Measurements from ENCODE around the gene AMHR2.

AMHR2 gene

GRCh38 chr12:53478865-53479264 lies 55.2 kb downstream of the AMHR2 start:
- no peak overlapping the region for H4K91ac ChIP-seq (ENCODE audit: low read length)
- no peak overlapping the region for H2BK15ac ChIP-seq (ENCODE audit: low read depth, poor library complexity, severe bottlenecking)
- WGBS: 85% methylated on average over 1 of the region's 1 CpG
- H3K14ac ChIP-seq (ENCODE audit: low read length in 2 of 2): no peak overlapping the region
- no peak overlapping the region for H3K23ac ChIP-seq (ENCODE audit: low read length in 2 of 2)
- no peak overlapping the region for H2BK120ac ChIP-seq (ENCODE audit: low read depth, low read length)
- H3K27me3 ChIP-seq (ENCODE audit: control insufficient read depth in 1 of 2, insufficient read depth in 1 of 2, low read length in 2 of 2): no peaks in the 10 kb centered on the region
- H3K27ac ChIP-seq (ENCODE audit: low read length, poor library complexity, severe bottlenecking): peak overlapping the region; percentile 28
- no peaks in the 10 kb centered on the region for H3K9me3 ChIP-seq (ENCODE audit: control insufficient read depth, low read length)
- H3K36me3 ChIP-seq (ENCODE audit: control insufficient read depth in 1 of 2, insufficient read depth in 2 of 2, low read depth in 1 of 2, low read length in 2 of 2): peaks cover 51 to 91% of the 10 kb centered on the region in 2 experiments
- no peak overlapping the region for H3K18ac ChIP-seq (ENCODE audit: low read depth in 1 of 2, low read length in 2 of 2)
- no peak overlapping the region for H3K4me3 ChIP-seq (ENCODE audit: insufficient read depth in 1 of 2, low read depth in 1 of 2, low read length in 2 of 2)
- H2BK12ac ChIP-seq (ENCODE audit: low read length in 2 of 2): no peak overlapping the region
- peak; percentile 68 for DNase-seq
- no peak overlapping the region for H4K8ac ChIP-seq (ENCODE audit: low read length)
- H2AFZ ChIP-seq (ENCODE audit: low read depth, low read length): no peak overlapping the region
- H3K79me1 ChIP-seq (replicated peaks; ENCODE audit: low read length, poor library complexity, severe bottlenecking): peaks cover 7% of the 10 kb centered on the region
- peaks cover 14% of the 10 kb centered on the region for H3K4me1 ChIP-seq (ENCODE audit: control insufficient read depth, insufficient read depth, low read depth, low read length)
- H2AK5ac ChIP-seq (ENCODE audit: low read length, severe bottlenecking): no peak overlapping the region
- H3K4me2 ChIP-seq (ENCODE audit: low read length, poor library complexity, severe bottlenecking): no peak overlapping the region
- no peak overlapping the region for H2BK5ac ChIP-seq (ENCODE audit: low read depth, low read length, poor library complexity, severe bottlenecking)
- no peak overlapping the region for H3K4ac ChIP-seq (ENCODE audit: low read depth in 1 of 2, low read length in 2 of 2)
- peak overlapping the region; percentile 81 for H3K9ac ChIP-seq (ENCODE audit: low read length)

- Histone ChIP-seq H3K23ac (ENCODE audit: low read length in 2 of 2) (no peak overlapping the region), H3K9me3 (ENCODE audit: control insufficient read depth, low read length) (no peaks in the 10 kb centered on the region), H2BK12ac (ENCODE audit: low read length in 2 of 2) (no peak overlapping the region), H3K27ac (ENCODE audit: low read length, poor library complexity, severe bottlenecking) (peak overlapping the region; percentile 28), H3K4me2 (ENCODE audit: low read length, poor library complexity, severe bottlenecking) (no peak overlapping the region), H3K27me3 (ENCODE audit: control insufficient read depth in 1 of 2, insufficient read depth in 1 of 2, low read length in 2 of 2) (no peaks in the 10 kb centered on the region), H3K9ac (ENCODE audit: low read length) (peak overlapping the region; percentile 81), H4K91ac (ENCODE audit: low read length) (no peak overlapping the region), H2BK5ac (ENCODE audit: low read depth, low read length, poor library complexity, severe bottlenecking) (no peak overlapping the region), H2AFZ (ENCODE audit: low read depth, low read length) (no peak overlapping the region), H3K4ac (ENCODE audit: low read depth in 1 of 2, low read length in 2 of 2) (no peak overlapping the region), H3K18ac (ENCODE audit: low read depth in 1 of 2, low read length in 2 of 2) (no peak overlapping the region), H3K36me3 (ENCODE audit: control insufficient read depth in 1 of 2, insufficient read depth in 2 of 2, low read depth in 1 of 2, low read length in 2 of 2) (peaks cover 54 to 91% of the 10 kb centered on the region in 2 experiments), H4K8ac (ENCODE audit: low read length) (no peak overlapping the region), H2BK120ac (ENCODE audit: low read depth, low read length) (no peak overlapping the region), H3K4me1 (ENCODE audit: control insufficient read depth, insufficient read depth, low read depth, low read length) (peaks cover 14% of the 10 kb centered on the region), H3K79me1 (replicated peaks; ENCODE audit: low read length, poor library complexity, severe bottlenecking) (peaks cover 7% of the 10 kb centered on the region), H3K4me3 (ENCODE audit: insufficient read depth in 1 of 2, low read depth in 1 of 2, low read length in 2 of 2) (no peak overlapping the region), H3K14ac (ENCODE audit: low read length in 2 of 2) (no peak overlapping the region), H2BK15ac (ENCODE audit: low read depth, poor library complexity, severe bottlenecking) (no peak overlapping the region), H2AK5ac (ENCODE audit: low read length, severe bottlenecking) (no peak overlapping the region)
- WGBS: 92% methylated on average over 4 of the region's 5 CpGs
- no peak for DNase-seq
Measured at GRCh38 chr12:53479331-53479730, 55.7 kb downstream of the AMHR2 start.

GRCh38 chr12:53480491-53481442 lies 57.1 kb downstream of the AMHR2 start:
- Histone ChIP-seq H3K23ac (ENCODE audit: low read length in 2 of 2) (no peak overlapping the region), H3K4ac (ENCODE audit: low read depth in 1 of 2, low read length in 2 of 2) (no peak overlapping the region), H2BK120ac (ENCODE audit: low read depth, low read length) (no peak overlapping the region), H3K4me2 (ENCODE audit: low read length, poor library complexity, severe bottlenecking) (no peak overlapping the region), H3K14ac (ENCODE audit: low read length in 2 of 2) (no peak overlapping the region), H3K9ac (ENCODE audit: low read length) (peak overlapping the region; percentile 81), H3K4me3 (ENCODE audit: insufficient read depth in 1 of 2, low read depth in 1 of 2, low read length in 2 of 2) (no peak overlapping the region), H3K4me1 (ENCODE audit: control insufficient read depth, insufficient read depth, low read depth, low read length) (peaks cover 14% of the 10 kb centered on the region), H3K18ac (ENCODE audit: low read depth in 1 of 2, low read length in 2 of 2) (no peak overlapping the region), H3K36me3 (ENCODE audit: control insufficient read depth in 1 of 2, insufficient read depth in 2 of 2, low read depth in 1 of 2, low read length in 2 of 2) (peaks cover 56 to 90% of the 10 kb centered on the region in 2 experiments), H2AFZ (ENCODE audit: low read depth, low read length) (no peak overlapping the region), H2BK12ac (ENCODE audit: low read length in 2 of 2) (no peak overlapping the region), H3K79me1 (replicated peaks; ENCODE audit: low read length, poor library complexity, severe bottlenecking) (peaks cover 6% of the 10 kb centered on the region), H4K91ac (ENCODE audit: low read length) (no peak overlapping the region), H3K27ac (ENCODE audit: low read length, poor library complexity, severe bottlenecking) (peak overlapping the region; percentile 41), H4K8ac (ENCODE audit: low read length) (no peak overlapping the region), H3K27me3 (ENCODE audit: control insufficient read depth in 1 of 2, insufficient read depth in 1 of 2, low read length in 2 of 2) (no peaks in the 10 kb centered on the region), H2AK5ac (ENCODE audit: low read length, severe bottlenecking) (no peak overlapping the region), H3K9me3 (ENCODE audit: control insufficient read depth, low read length) (no peaks in the 10 kb centered on the region), H2BK5ac (ENCODE audit: low read depth, low read length, poor library complexity, severe bottlenecking) (no peak overlapping the region), H2BK15ac (ENCODE audit: low read depth, poor library complexity, severe bottlenecking) (no peak overlapping the region)
- 88% methylated on average over 6 of the region's 12 CpGs for WGBS
- no peak for DNase-seq
